Kidney epithelial cell (primary cell): Measurements from ENCODE around the gene PLEKHB1. TPM values are rescaled to one million over a fixed set of nuclear protein-coding genes. Genes with fewer than 3 reads are reported as not detected.
A peak's percentile ranks its signal among the peaks of the same experiment; 100 is the strongest.

Source experiments
- DNase-seq: peaks from one replicate; pipeline ENCODE4 v3.0.0-alpha.2; 2010; ENCODE audit warnings: low read depth
- H3K27me3 ChIP-seq: 2 replicates; pipeline ENCODE4 v1.6.0; 2011; ENCODE audit warnings: low read length; ENCODE audit not compliant: control insufficient read depth, insufficient read depth
- H3K36me3 ChIP-seq: 2 replicates; pipeline ENCODE4 v1.5.1; 2011; ENCODE audit warnings: low read length; ENCODE audit not compliant: control insufficient read depth, insufficient read depth
- H3K4me3 ChIP-seq: 2 replicates; pipeline ENCODE4 v1.5.1; 2011; ENCODE audit warnings: low read depth, mild to moderate bottlenecking, control low read depth, low read length
- CTCF ChIP-seq: IDR thresholded peaks from 2 replicates; pipeline ENCODE4 v1.5.1; 2011; ENCODE audit warnings: mild to moderate bottlenecking, moderate library complexity, low read length, control low read depth, inconsistent platforms; ENCODE audit not compliant: insufficient read depth, poor library complexity, severe bottlenecking
- total RNA-seq: library from RNA; depleted of rRNA; stranded (reverse); fragments of >200 nt; gene quantifications from 2 replicates; pipeline ENCODE4 v1.2.3, GENCODE V29; 2015

PLEKHB1 gene
- total RNA-seq, 1 donor from 2014 or later = 3.5 TPM

- DNase-seq = no peak
- Histone ChIP-seq H3K36me3 (no peaks in the 10 kb centered on the region), H3K4me3 (no peak overlapping the region), H3K27me3 (no peaks in the 10 kb centered on the region)
- TF ChIP-seq CTCF = no peak
These were observed 7.6 kb downstream of the PLEKHB1 start for GRCh38 chr11:73653996-73654395.

GRCh38 chr11:73654482-73655021 lies 8.2 kb downstream of the PLEKHB1 start:
- no peak for TF ChIP-seq CTCF
- DNase-seq = no peak
- H3K36me3 ChIP-seq = no peaks in the 10 kb centered on the region
- no peaks in the 10 kb centered on the region for H3K27me3 ChIP-seq
- H3K4me3 ChIP-seq = no peak overlapping the region

GRCh38 chr11:73655686-73656085 lies 9.3 kb downstream of the PLEKHB1 start:
- no peak for DNase-seq
- no peak overlapping the region for H3K4me3 ChIP-seq
- no peaks in the 10 kb centered on the region for H3K36me3 ChIP-seq
- no peaks in the 10 kb centered on the region for H3K27me3 ChIP-seq
- TF ChIP-seq CTCF = no peak

- no peak for TF ChIP-seq CTCF
- no peak overlapping the region for H3K4me3 ChIP-seq
- H3K27me3 ChIP-seq = peaks cover 4% of the 10 kb centered on the region
- DNase-seq = no peak
- no peaks in the 10 kb centered on the region for H3K36me3 ChIP-seq
These were observed 10.6 kb downstream of the PLEKHB1 start for GRCh38 chr11:73656985-73657384.

- Histone ChIP-seq H3K36me3 (no peaks in the 10 kb centered on the region), H3K4me3 (no peak overlapping the region), H3K27me3 (peaks cover 4% of the 10 kb centered on the region)
- no peak for DNase-seq
- TF ChIP-seq CTCF = no peak
These were observed 13.6 kb downstream of the PLEKHB1 start for GRCh38 chr11:73659961-73660360.

- no peak for TF ChIP-seq CTCF
- peak overlapping the region; percentile 28 for H3K4me3 ChIP-seq
These were observed 14.2 kb downstream of the PLEKHB1 start for GRCh38 chr11:73660497-73661034.

More at GRCh38 chr11:73660497-73661034, 14.2 kb downstream of the PLEKHB1 start:
- Histone ChIP-seq H3K27me3 (peaks cover 4% of the 10 kb centered on the region), H3K36me3 (no peaks in the 10 kb centered on the region)
- no peak for DNase-seq
